Stimulated activated naive CD4-positive, alpha-beta T cell treated with Interleukin-2 at 50 U/mL for 16 hours (primary cell): ENCODE data around the gene ANO4.
"Not testable (repeated sequence)": the region's sequence is repeated elsewhere in the genome, so short reads cannot be mapped to it uniquely, and the experiment has no call there.

Source experiments
- DNase-seq: peaks from one replicate; lab custom pipeline; 2025; lab: John Stamatoyannopoulos, UW

Gene ANO4

DNA sequence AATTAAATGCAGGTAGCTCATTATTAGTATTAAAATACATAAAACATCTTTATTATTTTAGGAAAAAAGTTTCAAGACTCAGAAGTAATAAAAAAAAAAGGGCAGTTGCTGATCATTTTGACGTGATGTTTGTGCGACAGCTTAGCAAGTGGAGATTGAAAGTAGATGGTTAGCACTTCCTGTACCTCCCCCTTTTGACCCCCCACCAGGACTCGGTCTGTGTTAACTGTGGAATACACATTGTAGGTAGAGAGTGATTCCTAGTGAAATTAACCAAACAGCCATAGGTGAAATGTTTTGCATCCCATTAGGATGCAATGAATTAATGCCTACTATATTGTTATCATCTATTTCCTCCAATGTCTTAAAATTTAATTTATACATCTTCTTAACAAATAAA is 294.7 kb downstream of the ANO4 start:
- no peak for DNase-seq

DNA sequence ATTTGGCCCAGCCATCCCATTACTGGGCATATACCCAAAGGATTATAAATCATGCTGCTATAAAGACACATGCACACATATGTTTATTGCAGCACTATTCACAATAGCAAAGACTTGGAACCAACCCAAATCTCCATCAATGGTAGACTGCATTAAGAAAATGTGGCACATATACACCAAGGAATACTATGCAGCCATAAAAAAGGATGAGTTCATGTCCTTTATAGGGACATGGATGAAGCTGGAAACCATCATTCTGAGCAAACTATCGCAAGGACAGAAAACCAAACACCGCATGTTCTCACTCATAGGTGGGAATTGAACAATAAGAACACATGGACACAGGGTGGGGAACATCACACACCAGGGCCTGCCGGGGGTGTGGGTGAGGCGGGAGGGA is 295.6 kb downstream of the ANO4 start:
- DNase-seq, result not testable (repeated sequence)

- DNase-seq, result no peak
Observed at GRCh38 chr12:101097829-101098580, 303.4 kb downstream of the ANO4 start.

DNA sequence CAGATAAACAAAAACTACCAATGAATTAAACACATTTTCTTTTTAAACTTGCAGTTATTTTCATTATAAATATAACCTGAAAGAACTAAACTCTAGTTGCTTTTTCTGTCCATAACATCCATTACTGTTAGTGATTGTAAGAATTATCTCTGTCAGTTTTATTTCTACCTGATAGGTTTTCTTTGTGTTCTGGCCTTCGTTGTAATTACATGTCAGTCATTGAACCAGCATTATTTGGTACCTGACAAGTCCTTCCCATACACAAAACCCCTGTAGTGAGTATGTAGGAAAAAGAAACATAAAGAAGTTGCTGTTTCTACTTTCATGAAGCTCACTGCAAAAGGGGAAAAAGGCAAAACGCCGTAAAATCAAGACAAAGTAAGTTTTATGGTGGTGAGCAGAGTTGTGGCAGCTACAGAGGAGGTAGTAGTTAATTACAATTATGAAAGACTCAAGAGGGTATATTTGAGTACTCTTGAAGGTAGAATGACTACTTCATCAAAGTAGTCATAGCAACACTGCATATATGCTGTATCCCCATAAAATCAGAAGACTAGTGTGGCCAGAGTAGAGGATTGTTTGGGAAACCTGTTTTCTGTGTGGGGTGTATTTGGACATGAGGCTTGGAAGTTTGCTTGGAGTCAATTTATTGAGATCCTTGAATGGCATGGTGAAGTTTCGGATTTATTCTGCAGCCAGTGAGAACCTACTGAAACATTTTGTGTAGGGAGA is 312.6 kb downstream of the ANO4 start:
- no peak for DNase-seq

- DNase-seq, result no peak
Observed at GRCh38 chr12:101108130-101108529, 313.6 kb downstream of the ANO4 start.

DNA sequence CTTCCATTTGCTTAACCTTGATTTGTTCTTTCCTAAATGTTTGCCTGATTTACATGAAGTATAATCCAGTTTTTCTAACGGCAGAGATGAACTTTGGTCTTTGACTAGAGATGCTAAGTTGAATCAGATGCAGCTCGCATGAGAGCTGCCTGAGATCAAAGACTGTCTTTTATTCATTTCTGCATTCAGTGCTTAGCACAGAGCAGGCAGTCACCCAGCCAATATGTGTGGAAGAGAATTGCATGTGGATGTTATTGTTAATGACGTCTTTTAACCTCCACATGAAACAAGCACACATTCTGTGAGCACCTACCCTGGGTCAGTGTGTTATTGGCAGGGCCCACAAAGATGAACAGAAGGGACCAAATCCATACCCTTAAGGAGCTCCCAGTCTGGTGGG is 316.3 kb downstream of the ANO4 start:
- no peak for DNase-seq

GRCh38 chr12:101111441-101111840 is 316.9 kb downstream of the ANO4 start:
- DNase-seq, result no peak

DNA sequence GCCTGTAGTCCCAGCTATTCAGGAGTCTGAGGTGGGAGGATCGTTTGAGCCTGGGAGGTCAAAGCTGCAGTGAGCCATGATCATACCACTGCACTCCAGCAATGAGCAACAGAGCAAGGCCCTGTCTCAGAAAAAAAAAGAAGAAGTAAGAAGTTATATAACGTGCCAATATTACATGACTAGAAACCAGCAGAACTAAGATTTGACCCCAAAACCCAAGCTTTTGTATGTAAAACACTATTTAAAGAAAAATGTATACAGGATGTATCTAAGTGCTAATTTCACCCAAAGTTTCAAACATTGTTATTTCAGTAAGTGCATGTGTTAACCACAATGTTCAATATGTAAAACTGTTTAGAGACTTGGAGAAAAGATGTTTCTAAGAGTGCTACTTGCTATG is 320.8 kb downstream of the ANO4 start:
- DNase-seq, result no peak

DNA sequence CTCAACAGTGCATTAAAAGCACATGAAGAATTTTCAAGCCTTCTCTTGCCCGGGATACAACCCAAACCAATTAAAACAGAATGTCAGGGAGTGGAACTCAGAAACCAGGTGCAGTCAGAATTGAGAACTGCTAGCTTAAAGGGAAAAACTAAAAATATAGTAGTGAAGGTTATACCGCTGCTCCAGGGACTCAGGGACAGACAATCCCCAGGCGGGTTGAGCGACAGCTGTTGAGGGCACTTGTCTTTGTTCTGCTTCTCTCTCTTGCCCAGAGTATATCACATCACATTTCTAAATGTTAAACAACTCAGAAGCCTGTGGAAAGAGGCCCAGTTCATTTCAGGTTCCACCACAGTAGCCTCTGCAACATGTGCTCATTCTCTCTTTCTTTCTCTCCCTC is 322.3 kb downstream of the ANO4 start:
- DNase-seq, result no peak

GRCh38 chr12:101117842-101118241 is 323.3 kb downstream of the ANO4 start:
- no peak for DNase-seq

DNA sequence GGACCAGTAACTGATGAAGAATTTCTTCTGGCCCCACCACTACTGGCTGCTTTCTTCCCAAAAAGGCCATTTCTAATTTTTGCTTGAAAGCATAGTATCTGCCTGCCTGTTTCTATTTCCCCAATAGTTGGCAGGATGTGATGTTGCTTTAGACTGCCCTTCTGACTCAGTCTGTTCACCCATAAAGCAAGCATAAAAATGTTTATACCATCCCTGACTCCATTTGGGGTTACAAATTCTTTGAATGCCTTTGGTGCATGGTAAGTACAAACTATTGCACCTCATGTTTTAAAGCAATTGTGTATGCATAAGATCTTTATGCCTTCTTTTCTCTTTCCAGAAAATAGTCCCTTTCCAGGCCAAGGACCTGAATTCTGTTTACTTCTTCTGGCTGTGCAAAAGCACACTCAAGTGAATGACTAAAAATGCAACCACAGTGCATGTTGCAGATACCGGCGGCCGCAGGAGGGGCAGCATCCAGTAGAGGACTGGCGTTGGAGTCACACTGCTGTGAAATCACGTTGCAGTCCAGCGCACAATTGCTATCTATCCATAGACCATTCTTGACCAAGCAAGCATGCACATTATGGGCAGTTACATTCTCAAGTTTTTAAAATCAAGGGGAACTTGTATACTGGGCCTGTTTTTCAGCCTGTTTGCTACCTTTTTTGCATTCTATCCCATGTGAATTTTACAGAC is 333.1 kb downstream of the ANO4 start:
- no peak for DNase-seq

GRCh38 chr12:101145777-101146431 is 351.3 kb downstream of the ANO4 start:
- not testable (repeated sequence) for DNase-seq

GRCh38 chr12:101165319-101165718 is 370.7 kb downstream of the ANO4 start:
- DNase-seq, result no peak

DNA sequence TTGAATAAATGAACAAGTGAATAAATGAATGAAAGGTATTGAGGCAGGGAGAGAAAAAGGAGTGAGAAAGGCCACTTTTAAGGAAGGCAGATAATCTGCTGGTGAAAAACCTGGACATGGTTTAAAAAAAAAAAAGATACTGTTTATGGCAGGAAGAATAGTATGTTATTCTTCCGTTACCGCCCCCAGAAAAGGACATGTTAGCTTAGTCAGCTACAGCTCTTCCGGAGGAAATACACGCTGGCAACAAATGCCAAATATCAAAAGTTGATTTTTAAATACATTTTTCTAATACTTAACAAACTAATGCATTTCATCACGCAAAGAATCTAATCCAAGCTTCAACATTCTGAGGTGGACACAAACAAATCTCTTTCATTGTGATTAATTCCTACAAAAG is 372.3 kb downstream of the ANO4 start:
- no peak for DNase-seq

GRCh38 chr12:101168001-101168400 is 373.4 kb downstream of the ANO4 start:
- no peak for DNase-seq

- DNase-seq, result no peak
Observed at GRCh38 chr12:101172316-101172715, 377.7 kb downstream of the ANO4 start.

DNA sequence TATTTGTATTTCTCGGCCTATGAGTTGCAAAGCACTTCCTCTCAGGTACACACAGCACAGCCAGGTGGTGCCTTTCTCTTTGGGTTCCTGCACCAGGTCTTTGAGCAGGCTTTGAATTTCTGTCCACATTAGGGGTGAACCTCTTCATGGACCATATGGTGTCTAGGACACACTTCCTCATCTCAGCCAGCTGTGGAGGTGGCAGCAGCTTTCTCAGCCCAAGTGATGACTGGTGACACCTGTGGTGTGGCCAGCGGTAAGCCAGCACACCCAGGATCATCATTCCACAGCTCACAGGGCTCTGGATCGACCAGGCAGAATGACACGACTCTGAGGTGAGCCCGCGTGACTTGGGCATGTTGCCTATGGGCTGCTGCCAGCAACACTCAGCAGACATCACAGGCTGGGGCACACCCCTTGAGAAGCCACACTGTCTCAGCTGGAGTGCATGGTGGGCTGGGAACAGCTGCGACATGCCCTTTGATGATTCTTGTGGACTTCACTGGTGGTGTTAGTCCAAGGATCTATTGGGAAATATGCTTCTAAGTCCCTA is 378.7 kb downstream of the ANO4 start:
- no peak for DNase-seq

DNA sequence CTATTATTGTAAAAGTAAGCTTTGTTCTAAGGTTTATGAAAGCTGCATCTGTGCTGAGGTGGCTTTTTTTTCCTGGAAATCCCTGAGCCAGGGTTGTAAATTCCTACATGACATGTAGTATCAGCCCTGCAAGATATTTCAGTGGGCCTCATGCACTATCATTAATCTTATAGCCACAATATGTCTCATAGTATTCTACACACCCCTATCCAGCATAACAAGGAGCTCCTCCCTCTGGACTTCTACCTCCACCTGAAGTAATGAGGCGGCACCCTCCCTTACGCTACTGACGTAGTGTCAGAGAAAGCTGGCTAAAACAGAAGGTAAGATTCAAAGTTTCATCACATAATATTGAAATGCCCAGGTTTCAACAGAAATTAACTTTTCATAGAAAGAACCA is 380.0 kb downstream of the ANO4 start:
- DNase-seq, result no peak
